GM08714 (cell line): Measurements from ENCODE around the gene MOGAT2.
"Not testable (repeated sequence)": the region's sequence is repeated elsewhere in the genome, so short reads cannot be mapped to it uniquely, and the experiment has no call there.

ENCODE experiments used
- H3K4me3 ChIP-seq: fragments of 200-500 bp; sonication (Bioruptor generic); 2 replicates; pipeline ENCODE4 v1.5.1; 2014; ENCODE audit warnings: mild to moderate bottlenecking, low read length, inconsistent platforms
- ZNF274 ChIP-seq: IDR thresholded peaks from 2 replicates; pipeline ENCODE4 v1.6.1; 2012; ENCODE audit warnings: mild to moderate bottlenecking, low read depth, low read length

Gene MOGAT2

GRCh38 chr11:75733071-75733430, 15.4 kb downstream of the MOGAT2 start:
- no peak overlapping the region for H3K4me3 ChIP-seq
- no peak for TF ChIP-seq ZNF274

GRCh38 chr11:75733431-75734107, 15.9 kb downstream of the MOGAT2 start:
- no peak overlapping the region for H3K4me3 ChIP-seq
- no peak for TF ChIP-seq ZNF274

- H3K4me3 ChIP-seq: no peak overlapping the region
- no peak for TF ChIP-seq ZNF274
These were observed 17.0 kb downstream of the MOGAT2 start for GRCh38 chr11:75734491-75735180.

- TF ChIP-seq ZNF274: no peak
These were observed 17.7 kb downstream of the MOGAT2 start for GRCh38 chr11:75735181-75735845.

GRCh38 chr11:75737314-75737713, 19.7 kb downstream of the MOGAT2 start:
- no peak for TF ChIP-seq ZNF274
- H3K4me3 ChIP-seq: no peak overlapping the region

More at GRCh38 chr11:75735181-75735845, 17.7 kb downstream of the MOGAT2 start:
- no peak overlapping the region for H3K4me3 ChIP-seq

GRCh38 chr11:75740681-75741080, 23.0 kb downstream of the MOGAT2 start:
- H3K4me3 ChIP-seq: no peak overlapping the region
- TF ChIP-seq ZNF274: no peak

- not testable (repeated sequence) for H3K4me3 ChIP-seq
These were observed 25.5 kb downstream of the MOGAT2 start for GRCh38 chr11:75743159-75743558.

- H3K4me3 ChIP-seq: no peak overlapping the region
- no peak for TF ChIP-seq ZNF274
These were observed 26.3 kb downstream of the MOGAT2 start for GRCh38 chr11:75743711-75744563.

GRCh38 chr11:75745807-75746206, 28.2 kb downstream of the MOGAT2 start:
- no peak overlapping the region for H3K4me3 ChIP-seq
- TF ChIP-seq ZNF274: no peak

GRCh38 chr11:75748729-75749273, 31.2 kb downstream of the MOGAT2 start:
- H3K4me3 ChIP-seq: not testable (repeated sequence)

GRCh38 chr11:75754933-75755332, 37.3 kb downstream of the MOGAT2 start:
- not testable (repeated sequence) for H3K4me3 ChIP-seq

- no peak for TF ChIP-seq ZNF274
These were observed 40.0 kb downstream of the MOGAT2 start for GRCh38 chr11:75757651-75758050.

GRCh38 chr11:75759832-75760231, 42.2 kb downstream of the MOGAT2 start:
- H3K4me3 ChIP-seq: no peak overlapping the region
- TF ChIP-seq ZNF274: no peak

More at GRCh38 chr11:75757651-75758050, 40.0 kb downstream of the MOGAT2 start:
- H3K4me3 ChIP-seq: no peak overlapping the region

- TF ChIP-seq ZNF274: no peak
- H3K4me3 ChIP-seq: no peak overlapping the region
These were observed 42.6 kb downstream of the MOGAT2 start for GRCh38 chr11:75760243-75760642.
